HG02759 (cell line): Measurements from ENCODE around the gene NR1D1.

Source experiments
- ATAC-seq: cut with Tn5 transposase; IDR thresholded peaks from one replicate; pipeline ENCODE4 v1.9.1; 2021; ENCODE audit warnings: mild to moderate bottlenecking, moderate library complexity; ENCODE audit not compliant: unreplicated experiment

Gene NR1D1

DNA sequence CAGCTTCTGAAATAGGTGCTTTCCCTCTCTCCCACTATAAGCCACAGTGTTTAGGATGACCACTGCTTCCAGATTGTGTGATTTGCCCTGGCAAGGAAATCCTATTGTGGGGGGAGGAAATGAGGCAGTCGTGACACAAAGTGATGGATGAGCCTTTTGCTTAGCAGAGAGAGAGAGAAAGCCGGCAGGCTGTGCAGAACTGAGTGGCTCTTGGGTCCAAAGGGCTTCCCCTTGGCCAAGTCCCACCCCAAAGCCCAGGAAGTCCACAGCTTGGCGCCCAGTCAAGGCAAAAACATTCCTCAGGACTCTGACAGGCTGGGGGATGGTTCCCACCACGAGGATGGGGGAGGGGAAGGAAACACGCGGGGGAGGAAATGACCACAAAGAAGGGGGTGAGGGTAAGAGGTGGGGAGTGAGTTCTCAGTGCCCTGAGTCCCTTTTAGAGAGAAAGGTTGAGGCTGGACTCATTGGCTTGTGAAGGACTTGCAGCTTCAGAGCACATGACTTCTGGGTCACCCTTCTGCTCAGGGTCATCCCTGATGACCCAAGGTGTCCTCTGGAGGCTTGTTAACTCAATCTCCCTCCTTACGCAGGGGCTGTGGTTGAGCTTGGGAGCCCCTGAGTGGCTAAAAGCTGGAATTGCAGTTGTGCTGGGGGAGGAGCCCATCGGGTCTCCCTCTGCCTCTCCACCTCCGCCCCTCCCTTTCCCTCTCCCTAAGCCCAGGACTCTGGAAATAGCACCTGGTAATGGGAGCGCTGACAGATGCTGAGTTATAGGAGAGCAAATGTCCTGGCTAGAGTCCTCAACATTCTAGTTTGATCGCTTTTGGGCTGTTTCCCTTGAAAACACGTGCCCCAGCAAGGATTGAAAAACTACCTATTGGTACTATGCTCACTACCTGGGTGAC lies 11.1 kb upstream of the NR1D1 start:
- peak; percentile 46 for ATAC-seq

DNA sequence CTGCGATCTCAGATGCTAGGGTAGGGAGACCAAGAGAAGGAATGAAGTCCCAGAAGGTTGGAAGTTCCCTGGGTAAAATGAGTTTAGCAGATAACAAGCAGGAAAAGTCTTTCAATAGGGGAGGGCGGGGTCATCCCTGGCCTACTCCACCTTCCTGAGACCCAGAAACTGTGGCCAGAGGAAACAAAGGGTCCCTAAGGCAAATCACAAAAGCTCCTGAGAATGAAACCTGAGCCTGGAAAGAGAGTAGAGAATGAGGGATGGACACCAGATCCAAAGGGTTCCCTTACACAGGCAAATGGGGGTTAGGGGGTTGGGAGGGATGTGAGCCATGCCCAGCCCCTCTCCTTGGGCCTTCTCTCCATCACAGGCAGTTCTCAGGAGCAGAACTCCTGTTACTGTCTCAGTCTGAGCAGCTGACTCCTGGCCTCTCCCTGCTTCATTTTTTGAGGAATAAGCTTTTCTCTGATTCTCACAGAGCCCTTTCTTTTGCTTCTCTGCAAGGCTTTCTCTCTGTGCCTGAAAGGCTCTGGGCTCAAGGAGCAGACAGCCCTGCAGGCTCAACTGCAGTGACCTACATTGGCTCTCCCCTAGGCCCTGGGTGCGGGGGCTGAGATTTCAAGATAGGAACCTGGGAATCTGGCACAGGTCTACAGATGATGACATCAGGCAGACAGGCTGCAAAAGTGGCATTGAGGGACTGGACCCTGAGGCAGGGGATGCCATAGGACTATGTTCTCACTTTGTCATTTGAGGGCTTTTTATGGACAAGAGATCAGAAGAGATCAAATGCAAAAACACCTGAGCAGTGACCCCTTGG lies 9.8 kb upstream of the NR1D1 start:
- ATAC-seq: no peak

DNA sequence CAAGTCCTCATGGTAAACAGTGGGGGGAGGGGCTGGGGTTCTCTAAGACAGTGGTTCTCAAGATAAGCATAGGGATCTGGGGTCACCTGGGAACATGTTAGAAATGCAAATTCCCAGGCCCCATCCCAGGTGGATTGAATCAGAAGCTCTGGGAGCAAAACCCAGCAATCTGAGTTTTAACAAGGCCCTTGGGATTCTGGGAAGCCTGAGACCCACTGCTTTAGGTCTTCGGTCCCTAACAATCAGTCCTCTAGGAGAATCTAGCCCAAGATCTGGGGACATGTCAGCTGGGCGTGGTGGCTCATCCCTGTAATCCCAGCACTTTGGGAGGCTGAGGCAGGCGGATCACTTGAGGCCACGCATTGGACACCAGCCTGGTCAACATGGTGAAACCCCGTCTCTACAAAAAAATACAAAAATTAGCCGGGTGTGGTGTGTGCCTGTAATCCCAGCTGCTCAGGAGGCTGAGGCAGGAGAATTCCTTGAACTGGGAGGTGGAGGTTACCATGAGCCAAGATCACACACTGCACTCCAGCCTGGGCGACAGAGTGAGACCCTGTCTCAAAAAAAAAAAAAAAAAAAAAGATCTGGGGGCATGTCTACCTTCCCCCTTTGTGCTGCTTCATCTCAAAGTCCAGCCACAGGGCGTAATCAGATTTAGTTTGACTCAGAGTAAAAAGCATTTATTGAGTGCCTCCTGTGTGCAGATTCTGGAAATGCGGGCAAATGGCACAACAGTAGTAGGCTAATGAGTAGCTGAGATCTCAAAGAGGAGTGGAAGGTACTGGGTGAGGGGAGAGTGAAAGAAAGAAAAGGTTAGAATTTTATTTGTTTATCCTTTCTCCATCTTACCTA lies 8.8 kb upstream of the NR1D1 start:
- no peak for ATAC-seq

DNA sequence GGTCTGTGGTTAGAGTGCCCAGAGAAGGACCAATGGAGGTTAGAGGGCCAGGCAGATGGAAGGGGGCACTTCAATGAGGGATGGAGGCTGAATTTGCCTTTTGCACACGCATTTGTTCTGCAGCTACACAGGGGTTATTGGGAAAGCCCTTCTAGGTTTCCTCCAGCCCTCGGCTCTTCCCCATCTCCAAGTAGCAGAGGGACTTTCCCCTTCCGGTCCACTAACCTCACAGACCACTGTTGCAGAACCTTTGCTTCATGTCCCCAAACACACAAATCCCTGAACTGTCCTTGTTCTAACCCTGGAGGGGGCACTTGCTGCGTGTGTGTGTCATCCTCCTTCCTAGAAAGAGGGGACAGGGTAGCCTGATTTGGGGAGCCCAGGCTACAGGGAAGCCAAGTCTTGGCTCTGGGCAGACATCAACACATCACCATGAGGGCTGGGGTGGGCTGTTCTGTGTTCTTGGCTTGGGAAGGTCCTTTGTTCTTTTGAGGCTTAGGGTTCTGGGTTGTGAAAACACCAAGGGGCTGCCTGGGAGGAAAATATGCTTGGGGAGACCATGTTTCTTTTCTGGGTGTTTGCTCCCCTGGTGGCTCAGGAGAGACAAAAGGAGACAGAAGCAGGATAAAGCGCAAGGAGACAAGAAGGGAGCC lies 7.3 kb upstream of the NR1D1 start:
- ATAC-seq: no peak

DNA sequence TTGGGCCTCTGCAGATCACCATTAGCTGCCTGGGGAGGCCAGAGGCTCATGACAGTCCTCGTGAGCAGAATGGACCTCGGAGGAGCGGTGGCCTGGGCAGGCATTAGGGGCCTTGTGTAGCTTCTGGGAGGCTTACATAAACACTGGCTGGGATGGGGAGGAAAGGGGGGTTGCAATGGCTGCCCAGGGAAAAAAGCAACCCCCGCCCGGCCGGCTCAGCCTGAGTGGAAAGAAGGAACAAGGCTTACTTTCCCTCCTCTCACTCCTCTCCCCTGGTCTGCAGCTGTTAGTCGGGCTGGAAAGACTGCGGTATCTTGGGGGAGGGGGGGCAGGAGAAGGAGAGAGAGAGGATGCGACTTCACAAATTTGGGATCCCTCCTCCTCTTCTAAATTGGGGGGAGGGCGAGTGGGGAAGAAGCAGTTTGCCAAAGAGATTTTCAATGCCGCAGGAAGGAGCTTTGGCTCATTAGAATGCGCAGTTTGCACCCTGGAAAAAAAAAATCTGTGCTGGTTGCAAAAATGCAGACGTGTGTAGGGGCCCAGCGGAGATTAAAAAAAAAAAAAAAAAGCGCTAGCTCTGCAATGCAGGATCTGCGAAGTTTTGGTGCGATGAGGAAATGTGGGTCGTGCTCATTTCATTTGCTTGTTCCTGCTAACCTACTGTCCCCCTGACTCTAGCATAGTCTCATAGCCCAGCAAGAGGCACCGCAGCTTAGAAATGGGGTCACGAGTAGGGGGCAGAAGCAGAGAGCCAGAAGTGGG lies 6.6 kb upstream of the NR1D1 start:
- no peak for ATAC-seq

DNA sequence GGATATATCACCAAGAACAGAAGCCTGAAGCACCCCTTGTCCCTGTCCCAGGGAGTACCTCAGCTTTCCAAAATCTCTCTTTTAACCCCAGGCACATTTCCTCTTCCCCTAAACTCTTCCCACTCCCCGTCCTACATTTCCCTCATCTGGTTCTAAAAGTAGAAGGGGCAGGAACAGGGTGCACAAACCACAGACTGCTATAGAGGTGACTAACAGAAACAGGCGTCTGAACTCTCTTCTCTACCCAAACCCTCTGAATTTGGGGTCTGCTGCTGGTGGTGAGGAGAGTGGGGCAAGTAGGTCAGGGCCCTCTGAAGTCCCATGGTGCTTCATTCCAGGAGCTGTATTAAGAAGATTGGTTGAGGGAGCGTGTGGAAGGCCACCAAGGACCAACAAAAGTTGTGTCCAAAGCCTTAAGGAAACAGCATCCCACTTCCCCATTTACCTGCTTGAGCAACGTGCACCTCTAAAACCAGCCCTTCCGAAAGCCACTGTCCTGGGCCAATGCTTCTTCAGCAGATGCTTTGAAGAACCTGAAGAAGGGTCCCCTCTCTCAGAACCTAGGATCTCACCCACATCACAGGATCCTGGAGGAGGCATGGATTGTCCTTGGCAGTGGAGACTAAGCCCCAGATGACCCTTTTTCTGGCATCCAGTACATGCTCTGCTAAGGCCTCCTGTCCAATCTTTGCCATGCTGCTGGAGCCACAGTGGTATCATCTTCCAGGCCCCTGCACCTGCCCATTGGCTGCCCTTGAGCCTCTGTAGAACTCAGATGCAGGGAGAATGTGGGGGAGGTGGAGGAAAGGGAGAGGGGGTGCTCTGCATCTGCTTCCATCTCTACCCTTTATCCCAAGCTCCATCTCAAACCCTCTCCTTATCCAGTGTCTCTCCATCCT lies 5.7 kb upstream of the NR1D1 start:
- no peak for ATAC-seq

DNA sequence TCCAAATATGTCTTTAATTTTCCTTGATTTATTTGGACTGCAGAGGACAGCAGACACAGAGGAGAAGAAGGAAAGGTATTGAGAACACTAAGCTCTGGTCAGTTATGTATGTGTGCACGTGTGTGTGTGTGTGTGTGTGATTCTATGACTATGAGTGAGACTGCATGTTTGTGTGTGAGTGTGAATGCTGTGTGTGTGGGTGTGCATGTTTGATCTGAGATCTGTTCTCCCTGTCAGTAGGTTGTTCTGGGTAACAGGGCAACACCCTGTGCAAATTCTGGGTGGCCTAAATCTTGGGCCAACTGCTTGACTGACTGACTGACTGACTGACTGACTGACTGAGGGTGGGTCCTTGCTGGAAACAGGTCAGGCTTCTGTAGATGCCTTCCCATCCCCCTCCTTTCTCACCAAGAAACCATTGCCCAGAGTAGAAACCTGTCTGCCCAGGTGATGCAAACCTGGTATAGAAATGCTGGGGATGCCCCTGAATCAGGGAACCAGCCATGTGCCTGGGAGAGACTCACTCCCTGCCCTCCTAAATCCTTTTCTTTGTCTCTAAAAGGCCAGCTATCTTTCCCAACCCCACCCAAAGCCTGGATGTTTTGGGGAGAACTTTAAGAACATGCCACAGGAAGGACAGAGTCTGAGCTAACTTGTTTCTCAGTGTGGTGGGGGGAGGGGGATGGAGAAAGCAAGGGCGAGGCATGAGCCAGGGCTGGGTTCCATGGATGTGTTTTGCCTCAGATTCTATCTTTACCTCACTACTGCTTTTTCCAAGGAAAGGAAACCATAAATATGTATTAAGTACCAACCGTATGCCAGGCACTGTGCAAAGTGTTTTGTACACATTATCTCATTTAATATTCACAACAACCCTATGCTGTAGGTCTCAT lies 4.5 kb upstream of the NR1D1 start:
- ATAC-seq: no peak

DNA sequence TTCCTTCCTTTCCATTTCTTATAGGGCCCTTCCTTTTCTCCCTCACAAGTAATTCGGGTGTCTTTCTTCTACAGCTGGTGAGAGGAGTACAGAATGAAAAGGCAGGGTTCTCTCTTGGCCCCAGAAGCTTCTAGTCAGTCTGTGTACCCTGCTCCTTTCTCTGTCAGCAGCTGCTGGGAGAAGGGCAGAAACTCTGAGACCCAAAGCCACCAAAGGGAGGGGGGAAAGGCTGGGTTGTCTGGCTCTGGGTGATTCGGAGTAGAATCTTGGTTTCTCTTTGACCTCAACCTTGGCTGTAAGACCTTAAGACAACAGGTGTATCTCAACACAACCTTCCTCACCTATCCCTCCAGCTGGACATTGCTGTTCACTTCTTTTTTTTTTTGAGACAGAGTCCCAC lies 3.3 kb upstream of the NR1D1 start:
- no peak for ATAC-seq

DNA sequence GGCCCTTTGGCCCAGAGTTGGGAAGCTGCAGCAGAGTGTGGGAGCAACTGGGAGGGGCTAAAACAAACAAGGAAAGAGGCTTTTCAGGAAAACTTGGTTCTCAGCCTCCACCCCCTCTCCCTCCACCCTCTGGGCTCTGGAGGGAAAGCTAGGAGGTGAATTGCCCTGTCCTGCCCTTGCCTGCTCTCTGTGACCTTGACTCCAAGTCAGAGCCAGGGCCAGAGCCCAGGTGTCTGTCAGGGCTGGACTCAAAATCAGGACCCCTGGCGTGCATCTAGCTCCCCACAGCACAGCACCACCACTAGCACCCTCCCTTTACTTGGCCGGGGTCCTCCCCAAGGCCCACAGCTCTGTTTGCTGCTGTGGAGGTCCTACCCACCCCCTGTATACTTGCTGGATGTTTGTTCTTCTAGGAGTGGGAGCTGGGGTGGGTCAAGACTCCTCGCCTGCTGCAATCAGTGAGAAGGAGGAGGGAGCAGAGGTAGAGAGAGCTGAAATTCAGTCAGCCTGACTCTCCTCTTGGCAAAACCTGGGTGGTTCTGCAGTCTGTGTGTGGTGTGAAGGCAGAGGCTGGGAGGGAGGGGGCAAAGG lies 2.8 kb upstream of the NR1D1 start:
- ATAC-seq: no peak

DNA sequence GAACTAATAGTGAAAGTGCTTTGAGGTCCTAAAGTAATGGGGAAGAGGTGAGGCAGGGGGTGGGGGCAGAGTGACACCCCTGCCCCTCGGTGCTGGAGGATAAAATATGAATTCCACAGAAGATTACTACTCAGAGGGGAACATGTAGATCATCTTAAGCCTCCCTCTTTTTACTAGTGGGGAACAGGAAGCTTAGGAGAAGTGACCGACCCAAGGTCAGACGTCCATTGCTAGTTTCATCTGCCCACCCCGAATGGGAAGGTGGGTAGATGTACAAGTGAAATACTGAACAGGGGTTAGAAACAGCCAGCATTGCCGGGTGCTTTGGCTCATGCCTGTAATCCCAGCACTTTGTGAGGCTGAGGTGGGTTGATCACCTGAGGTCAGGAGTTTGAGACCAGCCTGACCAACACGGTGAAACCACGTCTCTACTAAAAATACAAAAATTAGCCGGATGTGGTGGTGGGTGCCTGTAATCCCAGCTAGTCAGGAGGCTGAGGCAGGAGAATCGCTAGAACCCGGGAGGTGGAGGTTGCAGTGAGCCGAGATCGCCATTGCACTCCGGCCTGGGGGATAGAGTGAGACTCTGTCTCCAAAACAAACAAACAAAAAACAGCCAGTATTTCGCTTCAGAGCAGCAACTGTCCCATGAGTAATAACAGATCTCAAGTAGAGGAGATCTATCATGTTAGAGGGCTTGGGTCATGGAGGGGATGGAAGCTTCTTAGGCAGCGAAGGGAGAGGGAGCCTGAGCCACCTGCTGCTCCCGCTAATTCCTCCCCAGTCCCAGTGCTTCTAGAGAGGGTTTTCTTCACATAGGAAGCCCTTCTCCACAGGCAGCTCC lies 1.2 kb upstream of the NR1D1 start:
- no peak for ATAC-seq

DNA sequence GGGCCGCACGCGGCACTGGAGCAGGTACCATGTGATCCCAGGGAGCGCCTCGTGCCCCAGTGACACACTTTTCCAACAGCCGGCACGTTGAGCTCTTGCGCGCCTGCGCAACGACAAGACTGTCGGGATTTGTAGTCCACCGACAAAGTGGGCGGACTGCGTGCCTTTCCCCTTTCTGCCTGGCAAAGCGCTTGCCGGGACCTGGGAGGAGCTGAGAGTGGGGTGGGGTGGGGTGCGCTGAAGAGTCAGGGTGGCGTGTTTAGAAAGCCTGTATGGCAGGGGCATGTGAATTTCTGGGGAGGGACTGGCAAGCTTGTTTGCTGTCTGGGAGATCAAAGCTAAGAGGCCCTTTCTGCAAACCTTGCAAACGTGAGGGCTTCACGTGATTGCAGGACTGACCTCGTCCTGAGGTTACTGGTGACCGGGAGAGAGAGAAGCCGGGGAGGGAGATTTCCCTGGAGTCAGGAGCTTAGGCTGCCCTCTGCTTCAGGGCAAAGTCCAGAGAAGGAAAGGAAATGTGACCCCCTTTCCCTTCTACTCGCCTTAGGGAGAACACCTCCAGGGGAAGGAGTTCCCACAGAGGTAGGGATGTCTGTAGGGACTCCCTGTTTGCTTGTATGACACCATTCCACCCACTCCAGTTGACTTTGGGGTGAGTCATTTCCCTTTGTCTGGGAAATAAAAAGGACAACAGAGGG lies 429 bp upstream of the NR1D1 start:
- peak; percentile 39 for ATAC-seq

DNA sequence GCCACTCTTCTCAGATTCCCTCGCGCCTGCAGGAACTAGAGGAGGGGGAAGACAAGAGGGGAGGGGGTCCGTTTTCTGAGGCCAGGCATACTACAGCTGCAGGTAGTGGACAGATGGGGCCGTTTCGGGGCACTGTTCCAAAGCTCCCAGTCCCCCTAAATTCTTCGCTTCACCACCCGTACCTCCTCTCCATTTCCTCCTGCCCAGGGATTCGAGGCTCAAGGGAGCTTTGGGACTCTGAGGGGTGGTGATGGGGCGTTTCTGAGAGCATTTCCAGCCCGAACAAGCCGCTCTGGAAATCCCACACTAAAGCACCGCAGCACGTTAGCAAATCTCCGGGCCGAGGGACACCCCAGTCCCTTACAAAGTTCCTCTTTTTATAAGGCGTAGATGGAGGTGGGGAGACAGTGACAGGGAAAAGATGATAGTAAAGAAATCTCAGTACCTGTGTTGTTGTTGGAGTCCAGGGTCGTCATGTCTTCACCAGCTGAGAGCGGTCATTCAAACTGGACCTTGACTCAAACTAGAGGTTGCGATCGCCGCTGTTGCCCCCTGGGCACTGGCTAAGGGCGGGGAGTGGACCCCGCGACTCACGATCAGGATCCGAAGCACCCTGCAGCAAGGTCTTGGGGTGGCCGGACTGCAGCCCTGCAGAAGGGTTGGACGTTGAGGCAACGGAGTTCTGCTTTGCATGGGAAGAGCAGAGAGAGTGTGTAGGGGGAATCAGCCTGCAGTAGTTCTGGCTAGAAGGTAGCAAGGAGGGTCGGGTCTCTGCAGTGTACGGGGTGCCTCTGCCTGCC lies 570 bp downstream of the NR1D1 start:
- no peak for ATAC-seq

DNA sequence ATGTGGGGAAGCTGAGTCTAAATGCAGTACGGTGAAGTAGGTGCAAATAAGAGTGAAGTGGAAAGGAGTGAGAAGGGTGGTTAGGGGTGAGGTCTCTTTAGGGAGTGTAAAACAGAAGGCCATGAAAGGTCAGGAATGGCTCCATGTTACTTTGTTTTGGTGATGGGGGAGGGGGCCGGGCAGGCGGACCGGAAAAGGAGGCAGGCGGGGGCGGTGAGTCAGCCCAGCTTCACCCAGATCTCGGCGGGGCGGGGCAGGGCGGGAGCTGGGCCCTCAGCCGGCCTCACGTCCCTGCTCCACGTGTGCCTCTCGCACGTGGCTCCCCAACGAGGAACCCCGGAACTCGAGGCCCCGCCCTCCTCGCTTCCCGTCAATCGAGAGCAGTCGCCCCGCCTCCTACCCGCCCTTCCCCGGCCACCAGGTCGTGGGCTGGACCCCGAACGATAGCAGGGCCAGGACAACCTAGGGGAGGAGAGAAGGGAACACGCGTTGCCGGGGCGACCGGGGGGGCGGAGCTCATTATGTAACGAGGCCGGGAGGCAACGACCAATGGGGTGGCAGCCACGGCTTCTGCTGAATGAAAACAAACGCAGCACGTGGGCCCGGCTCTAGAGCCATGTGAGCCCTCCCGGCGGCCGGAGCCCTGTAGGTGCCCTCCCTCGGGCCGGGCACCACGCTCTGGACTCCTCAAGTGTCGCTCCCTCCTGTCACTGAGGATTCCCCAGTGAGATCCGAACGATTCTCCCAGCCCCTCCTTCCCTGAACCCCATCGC lies 1.4 kb downstream of the NR1D1 start:
- ATAC-seq: peak; percentile 65
